ENCODE measurements around the gene VIPR1.

Gene VIPR1

DNA sequence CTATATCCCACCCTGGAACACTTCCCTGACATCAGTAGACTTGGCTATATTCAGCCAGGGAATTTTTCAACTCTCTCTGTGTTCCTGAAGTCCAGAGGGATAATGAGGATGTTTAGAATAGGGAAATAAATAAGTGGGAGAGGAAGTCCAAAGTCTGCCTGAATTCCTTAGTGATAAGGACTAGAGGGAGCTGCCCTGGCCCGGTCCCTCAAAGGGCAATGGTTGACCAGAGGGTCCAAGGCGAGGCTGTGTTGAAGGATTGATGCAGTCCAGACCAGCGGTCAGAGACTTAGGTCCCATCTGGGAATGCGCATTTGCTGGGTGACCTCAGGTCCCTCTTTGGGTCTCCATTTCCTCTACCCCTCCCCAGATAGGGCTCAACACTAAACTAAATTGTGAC is 7.9 kb downstream of the VIPR1 start:
- no peak for DNase-seq (ENCODE audit: low spot score)

DNA sequence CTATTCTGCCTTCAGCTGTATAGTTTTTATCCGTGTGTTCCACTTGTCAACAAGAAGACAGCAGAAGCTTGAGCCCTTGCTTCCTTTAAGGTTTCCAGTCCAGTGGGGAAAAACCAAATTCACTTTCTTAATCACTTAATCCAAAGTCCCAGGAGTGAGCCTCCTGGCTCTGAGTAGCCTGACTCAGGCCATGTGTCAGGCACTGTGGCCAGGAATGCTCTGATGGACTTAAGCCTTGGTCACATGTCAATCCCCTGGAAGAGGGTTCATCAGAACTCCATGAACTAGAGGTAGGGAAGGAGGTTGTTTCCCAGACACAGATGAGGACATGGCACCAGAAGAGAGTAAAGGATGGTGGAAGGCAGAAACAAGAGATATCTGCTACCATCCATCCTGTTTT is 8.8 kb downstream of the VIPR1 start:
- DNase-seq (ENCODE audit: low spot score): no peak

DNA sequence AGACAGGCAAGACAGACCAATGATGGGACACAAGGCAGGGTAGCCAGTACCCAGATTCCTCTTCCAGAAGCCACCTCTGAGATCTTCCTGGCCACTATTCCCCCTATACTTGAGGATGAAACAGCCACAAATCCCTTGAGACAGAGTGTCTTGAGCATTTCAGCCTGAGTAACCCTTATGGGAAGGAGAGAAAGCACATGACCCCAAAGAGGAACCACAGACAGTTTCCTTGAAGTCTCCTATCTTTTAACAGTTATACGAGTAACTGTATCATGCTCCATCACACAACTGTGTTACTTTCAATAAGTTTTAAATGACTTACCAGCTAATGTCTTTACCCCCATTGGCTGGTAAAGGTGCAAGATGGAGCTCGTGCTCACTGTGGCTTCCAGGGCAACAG is 9.3 kb downstream of the VIPR1 start:
- DNase-seq (ENCODE audit: low spot score): no peak

DNA sequence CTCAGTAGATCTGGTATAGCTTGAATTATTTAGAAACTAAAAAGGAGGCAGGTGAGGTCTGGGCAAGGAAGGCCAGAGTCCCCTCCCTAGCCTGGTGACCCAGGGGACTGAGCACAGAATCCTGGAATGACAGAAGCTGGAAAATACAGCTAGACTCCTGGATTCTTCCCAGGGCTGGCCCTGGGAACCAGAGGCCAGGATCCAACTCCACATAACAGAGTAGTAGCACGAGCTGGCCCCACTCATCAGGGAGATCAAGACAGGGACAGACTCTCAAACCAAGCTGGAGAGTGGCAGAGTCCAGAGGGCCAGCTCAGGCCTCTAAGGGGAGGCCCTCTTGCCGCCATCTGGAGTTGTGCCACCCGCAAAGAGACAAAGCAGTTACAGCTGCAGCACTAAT is 10.7 kb downstream of the VIPR1 start:
- no peak for DNase-seq (ENCODE audit: low spot score)

DNA sequence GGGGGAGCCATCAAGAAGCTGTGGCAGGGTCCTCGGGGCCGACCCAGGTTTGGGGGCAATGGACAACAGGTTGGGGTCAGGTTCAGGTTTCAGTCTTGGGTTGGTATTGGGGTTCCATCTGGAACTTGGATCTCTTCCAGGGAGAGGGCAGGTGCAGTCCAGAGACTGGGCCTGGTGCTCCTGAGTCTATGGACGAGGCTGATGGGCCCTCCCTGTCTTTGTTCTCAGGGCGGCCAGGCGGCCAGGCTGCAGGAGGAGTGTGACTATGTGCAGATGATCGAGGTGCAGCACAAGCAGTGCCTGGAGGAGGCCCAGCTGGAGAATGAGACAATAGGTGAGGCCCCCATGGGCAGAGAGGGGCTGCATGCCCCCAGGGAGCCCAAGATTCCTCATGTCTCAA is 11.1 kb downstream of the VIPR1 start:
- DNase-seq (ENCODE audit: low spot score): no peak

DNA sequence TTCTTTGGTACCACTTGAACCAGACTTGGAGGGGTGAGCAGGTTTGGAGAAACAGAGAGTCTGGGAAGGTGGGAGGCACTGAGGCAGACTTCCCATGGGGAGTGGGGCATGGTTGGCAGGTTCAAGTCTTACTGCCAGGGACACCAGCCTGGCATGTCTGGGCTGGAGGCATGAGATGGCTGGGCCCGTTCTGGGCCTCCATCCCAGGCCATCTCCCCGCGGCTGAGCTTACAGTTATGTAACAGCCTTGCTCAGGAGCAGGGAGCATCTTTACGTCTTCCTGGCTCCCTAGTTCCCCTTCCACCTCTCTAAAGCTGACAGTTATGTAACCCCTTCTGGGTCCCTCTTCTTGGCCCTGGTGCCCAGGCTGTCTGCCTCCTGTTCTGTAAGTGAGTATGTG is 12.4 kb downstream of the VIPR1 start:
- DNase-seq (ENCODE audit: low spot score): no peak

DNA sequence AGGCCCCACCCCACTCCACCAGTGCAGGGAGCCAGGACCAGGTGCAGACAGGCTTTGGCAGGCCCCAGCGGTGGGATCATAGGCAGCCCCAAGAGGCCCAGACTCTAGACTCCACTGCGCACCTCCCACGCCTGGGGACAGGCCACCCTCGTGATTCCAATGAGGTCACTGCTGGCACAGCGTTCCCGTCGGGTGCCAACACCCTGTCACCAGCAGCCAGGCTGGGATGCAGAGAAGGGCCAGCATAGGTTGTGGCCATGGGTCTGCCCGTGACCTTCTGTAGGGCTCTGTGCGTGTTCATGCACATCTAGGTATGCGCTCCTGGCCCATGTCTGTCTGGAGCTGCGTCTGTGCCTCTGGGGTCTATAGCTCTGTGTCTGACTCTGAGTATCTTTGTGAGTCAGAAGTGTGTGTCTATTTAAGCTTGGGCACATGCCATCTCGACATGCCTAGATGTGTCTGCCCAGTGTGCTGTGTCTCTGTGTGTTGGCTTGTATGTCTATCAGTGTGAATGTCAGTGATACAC is 13.0 kb downstream of the VIPR1 start:
- DNase-seq (ENCODE audit: low spot score): no peak

DNA sequence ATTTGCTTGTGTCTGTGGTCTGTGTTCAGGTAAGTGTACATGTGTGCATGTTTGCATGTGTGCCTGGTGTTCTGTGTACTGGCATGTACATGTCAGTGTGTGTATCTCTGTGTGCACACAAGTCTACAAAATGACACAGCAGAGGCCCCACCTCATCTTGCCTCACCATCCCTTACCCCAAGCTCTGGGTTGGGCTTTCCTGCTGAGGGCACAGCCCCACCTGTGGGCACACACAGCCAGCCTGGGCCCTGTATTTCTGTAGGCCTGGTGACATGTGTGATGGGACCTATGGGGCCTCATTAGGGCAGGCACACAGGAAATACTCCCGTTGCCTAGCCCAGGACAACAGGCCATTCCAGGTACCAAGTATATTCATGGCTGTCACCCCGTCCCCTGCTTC is 13.5 kb downstream of the VIPR1 start:
- no peak for DNase-seq (ENCODE audit: low spot score)

DNA sequence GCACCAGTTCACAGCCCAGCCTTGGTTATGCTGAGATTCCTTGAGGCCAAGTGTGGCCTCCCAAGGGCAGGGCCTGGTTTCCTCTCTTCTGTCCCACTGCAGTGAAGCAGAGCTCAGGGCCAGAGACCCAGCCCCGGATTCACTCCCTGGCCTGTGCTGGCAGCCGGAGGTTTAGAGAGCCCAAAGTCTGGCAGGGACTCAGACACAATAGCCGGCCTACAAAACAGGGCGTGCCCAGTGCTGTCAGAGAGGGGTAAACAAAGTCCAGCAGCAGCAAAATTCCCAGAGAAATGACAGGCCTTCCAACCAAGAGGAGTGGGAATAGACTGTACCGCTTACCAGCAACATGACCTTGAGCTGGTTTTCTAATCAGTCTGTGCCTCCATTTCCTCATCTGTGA is 14.0 kb downstream of the VIPR1 start:
- no peak for DNase-seq (ENCODE audit: low spot score)

DNA sequence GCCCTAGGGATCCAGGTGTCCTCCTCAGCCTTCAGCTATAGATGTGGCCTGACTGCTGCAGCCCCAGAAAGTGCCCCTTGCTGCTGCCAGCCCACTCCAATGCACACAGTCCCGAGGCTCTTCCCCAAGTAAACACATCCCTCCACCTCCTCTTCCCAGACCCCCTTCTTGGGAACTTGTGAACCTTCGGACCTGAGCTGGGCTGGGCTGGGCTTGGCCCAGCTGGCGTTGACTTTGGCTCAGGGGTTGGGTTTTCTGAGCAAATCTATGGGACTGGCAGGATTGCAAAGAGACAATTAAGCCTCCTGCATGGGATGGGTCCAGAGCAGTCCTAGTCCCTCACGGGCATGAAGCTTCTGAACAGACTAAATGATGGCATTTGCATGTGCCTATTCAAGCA is 14.7 kb downstream of the VIPR1 start:
- no peak for DNase-seq (ENCODE audit: low spot score)

DNA sequence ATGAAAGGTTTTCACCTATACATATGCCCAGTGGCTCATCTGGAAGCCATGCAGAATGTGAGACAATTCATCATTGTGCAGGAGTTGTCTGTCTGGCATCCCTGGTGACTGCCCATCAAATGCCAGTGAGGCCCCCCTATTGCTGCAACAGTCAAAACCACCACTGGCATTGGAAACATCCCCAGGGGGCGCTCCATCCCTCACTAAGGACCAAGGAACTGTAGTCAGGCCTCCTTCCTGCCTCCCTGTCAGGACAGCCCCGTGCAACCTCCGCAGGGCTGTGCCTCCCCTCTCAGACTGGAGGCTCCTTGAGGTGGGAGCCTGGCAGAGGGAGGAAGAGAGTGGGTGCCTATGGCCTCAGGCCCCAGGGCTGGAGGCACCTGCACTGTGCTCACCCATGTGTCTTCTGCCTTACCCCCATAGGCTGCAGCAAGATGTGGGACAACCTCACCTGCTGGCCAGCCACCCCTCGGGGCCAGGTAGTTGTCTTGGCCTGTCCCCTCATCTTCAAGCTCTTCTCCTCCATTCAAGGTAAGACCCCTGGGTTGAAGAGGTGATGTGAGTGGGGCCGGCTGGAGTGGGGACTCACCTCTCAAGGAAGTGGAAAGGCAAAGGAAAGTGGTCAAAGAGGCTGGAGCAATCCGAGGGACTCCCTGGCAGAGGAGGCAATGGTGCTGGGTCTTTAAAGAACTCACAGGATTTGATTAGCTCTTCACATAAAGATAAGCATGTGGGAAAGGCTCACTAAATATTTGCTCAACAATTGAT is 16.5 kb downstream of the VIPR1 start:
- peak; percentile 51 for DNase-seq (ENCODE audit: low spot score)

DNA sequence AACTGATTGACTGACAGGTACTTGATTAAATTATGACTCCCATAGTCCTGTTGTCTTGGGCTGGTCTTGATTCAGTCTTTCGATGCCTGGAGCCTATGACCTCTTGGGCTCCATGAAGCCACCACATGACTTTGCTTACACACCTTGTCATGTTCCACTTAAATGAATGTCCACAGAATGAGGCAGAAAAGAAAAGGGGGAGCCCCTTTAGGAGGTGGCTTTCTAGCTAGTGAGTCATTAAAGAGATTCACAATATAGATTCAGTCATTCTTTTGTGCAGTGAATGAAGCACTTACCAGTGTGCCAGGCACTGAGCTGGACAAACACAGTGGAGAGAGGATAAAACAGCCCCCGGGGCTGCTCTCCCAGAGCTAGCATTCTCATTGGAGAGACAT is 17.1 kb downstream of the VIPR1 start:
- peak; percentile 37 for DNase-seq (ENCODE audit: low spot score)

DNA sequence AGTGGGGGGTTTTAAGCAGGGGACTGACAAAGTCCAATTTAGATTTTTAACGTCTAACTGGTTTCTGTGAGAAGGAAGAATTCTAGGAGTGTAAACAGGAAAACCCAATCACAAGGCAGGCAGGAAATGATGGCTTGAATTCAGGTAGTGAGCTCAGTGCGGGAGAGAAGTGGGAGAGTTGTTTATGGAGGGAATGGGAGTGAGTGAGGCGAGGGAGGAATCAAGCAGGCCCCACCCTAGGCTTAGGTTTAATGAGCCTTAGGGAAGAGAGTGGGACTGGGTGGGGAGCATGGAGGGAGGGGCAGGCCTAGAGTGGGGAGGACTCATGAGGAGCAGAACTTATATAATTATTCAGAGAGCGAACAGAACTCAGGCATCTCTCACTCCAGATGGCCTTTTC is 17.9 kb downstream of the VIPR1 start:
- no peak for DNase-seq (ENCODE audit: low spot score)

DNA sequence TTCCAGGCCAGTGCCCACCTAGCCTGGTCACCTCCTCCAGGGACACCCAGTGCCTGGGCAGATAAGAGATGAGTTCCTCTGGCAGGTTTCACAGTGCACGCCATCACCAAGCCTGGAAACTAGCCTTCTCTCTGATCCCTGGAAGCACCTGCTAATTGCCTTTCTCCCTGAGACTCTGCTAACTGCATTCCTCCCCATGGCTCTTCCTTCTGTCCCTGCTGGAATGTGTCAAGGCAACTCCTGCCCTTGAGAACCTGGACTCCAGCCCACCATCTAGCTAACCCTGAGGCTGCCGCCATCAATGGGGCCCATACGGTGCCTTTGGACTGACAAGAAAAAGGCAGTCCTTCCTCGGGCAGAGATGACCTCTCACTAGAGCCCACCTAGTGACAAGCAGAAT is 18.5 kb downstream of the VIPR1 start:
- DNase-seq (ENCODE audit: low spot score): no peak

DNA sequence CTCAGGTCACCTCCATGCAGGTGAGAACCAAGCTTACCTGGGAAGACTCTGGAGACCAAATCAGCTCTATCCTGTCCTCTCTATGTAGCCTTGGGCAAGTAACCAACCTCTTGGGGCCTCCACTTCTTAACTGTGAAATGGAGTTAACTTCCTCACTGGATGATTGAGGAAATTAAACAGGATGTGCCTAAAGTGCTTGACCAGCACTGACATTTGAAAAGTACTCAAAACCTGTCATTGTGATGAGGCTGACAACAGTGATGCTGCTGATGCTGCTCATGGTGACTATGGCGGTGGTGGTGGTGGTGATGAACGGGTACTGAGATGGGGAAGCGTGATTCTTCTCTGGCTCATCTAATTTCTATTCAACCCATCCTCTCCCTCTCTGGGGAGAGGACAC is 22.3 kb downstream of the VIPR1 start:
- DNase-seq (ENCODE audit: low spot score): no peak

DNA sequence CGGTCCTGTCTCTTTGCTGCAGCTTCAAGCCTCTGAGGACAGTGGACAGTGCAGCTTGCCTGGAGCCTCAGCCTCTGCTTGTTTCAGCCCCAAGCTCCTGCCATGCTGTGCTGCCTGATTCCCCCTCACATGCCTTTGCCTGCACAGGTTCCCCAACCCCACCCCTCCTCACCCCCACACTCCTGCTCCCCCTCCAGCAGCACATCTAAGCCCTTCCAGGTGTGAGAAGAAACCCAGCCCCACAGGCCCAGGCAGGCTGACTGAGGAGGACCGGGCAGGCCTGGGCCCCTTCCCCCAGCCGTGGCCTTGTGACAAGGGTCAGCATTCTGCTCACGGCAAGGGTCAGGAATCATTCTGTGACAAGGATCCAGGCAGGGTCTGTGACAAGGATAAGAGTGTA is 22.8 kb downstream of the VIPR1 start:
- DNase-seq (ENCODE audit: low spot score): no peak

DNA sequence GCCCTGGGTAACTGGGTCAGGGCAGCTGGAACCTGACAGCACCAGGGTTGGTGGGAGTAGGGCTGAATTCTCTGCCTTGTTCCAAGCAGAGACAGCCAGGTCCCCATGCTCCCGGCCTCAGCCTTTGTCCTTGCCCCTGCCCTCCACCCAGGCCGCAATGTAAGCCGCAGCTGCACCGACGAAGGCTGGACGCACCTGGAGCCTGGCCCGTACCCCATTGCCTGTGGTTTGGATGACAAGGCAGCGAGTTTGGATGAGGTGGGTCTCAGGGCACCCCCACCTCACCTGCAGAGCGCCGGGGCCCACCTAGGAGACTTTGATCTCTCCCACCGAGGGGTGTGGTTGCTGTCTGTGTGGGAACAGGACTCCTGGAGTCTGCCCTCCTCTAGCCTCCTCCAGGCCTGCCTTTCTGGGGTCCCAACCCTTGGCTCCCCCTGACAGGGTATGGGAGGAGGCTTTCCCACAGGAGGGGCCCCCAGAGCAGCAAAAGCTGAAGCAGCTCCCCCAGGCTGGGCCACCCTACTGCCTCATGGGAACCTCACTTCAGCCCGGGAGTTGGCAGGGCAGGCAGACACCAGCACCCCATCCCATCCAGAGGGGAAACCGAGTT is 23.4 kb downstream of the VIPR1 start:
- no peak for DNase-seq (ENCODE audit: low spot score)

DNA sequence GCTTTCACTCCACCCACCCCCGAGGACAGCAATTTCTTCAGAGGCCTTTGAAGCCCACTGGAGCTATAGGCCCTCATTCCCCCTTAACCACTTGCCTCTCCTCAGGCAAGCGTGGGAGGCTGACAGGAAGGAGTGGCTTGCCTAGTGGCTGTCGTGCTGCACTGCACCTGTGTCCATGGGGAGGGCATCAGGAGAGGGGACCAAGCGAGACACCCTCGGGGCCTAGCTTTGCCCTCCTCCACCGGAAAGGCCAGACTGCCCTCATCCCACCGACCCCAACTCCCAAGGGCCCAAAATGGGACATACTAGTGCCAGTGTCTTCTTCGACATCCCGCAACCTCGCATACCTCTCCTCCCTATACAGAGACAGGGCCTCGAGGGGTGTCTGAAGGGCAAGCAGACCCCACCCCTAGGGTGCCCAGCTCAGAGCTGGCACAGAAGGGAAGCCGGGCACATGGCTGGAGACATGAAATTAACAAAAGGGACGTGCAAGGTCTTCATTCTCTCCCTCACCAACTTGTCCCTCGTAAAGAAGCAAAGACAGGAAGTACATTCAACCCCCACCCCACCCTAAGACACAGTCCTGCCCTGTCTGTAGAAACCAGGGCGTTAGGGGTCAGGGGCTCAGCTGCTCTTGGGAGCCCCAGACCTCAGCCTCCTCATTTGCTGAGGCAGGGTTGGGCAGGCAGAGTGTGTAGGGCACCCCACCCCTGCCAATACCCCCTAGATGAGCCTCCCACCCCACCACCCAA is 24.3 kb downstream of the VIPR1 start:
- peak; percentile 52 for DNase-seq (ENCODE audit: low spot score)

DNA sequence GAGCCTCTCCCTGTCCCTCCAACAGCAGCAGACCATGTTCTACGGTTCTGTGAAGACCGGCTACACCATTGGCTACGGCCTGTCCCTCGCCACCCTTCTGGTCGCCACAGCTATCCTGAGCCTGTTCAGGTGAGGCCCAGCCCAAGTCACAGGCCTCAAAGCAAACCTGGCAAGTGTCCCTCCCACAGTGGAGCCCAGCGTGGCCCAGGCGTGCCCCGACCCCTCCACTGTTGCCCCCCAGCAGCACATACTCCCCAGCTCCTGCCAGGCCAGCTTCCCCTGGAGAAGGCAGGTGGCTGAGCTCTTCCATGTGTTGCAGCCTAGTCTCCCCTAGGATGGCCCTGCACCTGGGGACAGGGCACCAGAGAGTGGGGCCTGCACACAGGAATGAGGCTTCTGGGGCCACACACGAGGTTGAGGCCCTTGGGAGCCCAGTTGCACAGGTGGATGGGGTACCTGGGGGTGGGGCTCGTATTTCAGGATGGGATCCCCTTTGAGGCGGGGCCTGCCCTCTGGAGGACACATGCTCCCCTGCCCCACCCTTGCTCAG is 25.0 kb downstream of the VIPR1 start:
- no peak for DNase-seq (ENCODE audit: low spot score)

DNA sequence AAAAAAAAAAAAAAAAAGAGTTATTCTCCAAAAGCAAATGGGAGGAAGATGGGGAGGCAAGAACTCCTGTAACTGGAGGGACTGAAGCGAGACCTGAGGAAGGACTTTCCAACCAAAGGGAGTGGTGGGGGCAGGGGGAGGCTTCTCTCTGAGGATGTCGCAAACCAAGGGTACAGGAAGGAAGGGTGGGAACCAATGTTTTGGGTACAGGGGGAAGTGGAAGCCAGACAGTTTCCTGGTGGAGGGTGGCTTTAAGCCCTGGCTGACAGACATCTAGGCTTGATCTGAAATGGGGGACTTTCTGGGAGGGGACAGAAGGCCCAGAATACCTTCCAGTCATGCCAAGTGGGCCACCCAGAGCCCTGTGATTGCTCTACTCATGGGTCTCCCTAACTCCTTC is 27.0 kb downstream of the VIPR1 start:
- peak; percentile 27 for DNase-seq (ENCODE audit: low spot score)

DNA sequence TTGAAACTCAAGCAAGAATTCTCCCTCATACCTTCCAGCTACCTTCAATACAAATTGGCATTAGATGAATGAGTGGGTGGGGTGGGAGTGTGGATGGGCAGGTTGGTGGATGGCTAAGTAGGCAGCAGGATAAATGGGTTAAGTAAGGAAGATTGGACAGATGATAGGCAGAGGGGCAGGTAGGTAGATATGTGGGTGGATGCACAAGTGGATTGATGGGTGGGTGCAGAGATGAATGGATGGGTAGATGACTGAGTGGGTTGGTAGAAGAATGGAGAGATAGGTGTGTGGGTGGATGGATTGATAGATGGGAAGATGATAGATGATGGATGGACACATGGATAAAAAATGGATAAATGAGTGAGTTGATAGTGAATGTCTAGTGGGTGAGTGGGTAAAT is 27.6 kb downstream of the VIPR1 start:
- no peak for DNase-seq (ENCODE audit: low spot score)

DNA sequence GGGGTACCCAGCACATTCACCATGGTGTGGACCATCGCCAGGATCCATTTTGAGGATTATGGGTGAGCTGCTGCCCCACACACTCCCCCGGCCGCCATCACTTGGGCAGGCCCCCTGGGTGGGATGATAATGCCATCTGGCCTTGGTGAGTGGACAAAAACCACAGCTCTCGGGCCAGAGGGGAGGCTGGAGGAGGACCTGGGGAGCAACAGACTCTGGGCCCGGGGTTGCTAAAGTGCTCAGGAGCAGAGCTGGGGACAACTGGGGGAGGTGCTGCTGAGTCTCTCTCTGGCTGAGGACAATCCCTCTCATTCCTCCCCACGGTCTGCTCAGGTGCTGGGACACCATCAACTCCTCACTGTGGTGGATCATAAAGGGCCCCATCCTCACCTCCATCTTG is 29.0 kb downstream of the VIPR1 start:
- DNase-seq (ENCODE audit: low spot score): no peak

DNA sequence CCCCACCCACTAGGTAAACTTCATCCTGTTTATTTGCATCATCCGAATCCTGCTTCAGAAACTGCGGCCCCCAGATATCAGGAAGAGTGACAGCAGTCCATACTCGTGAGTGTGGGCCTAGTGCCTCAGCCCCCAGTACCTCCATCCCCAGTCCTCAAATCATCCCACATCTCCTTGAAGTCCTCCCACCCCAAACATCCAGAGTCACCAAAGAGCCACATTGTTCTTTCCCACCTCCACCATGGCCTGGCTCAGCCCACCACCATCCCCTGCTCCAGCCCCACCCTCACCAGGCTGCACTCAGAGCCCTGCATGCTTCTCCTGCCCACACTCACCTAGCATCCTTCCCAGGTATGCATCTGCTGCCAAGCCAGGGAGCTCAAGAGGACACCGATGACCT is 29.8 kb downstream of the VIPR1 start:
- DNase-seq (ENCODE audit: low spot score): no peak
